IMR-90 (cell line): ENCODE data around the gene KRTAP12-4. TPM values are rescaled to one million over a fixed set of nuclear protein-coding genes. Genes with fewer than 3 reads are reported as not detected.

Experiments
- ATAC-seq: fragments of 200-7000 bp; cut with Tn5 transposase; 2 replicates; pipeline ENCODE4 v1.9.1; 2020; ENCODE audit warnings: low read depth, mild to moderate bottlenecking, moderate library complexity
- BruUV-seq: library from RNA; stranded (reverse); fragments of 400-500 nt; replicated peaks from 2 replicates; lab custom pipeline; 2021; lab: Mats Ljungman, UMichigan
- CTCF ChIA-PET: fragments of 300-600 bp; formaldehyde crosslinking; extraction: SDS; loops from one replicate; lab custom pipeline; 2021; ENCODE audit warnings: antibody characterized with exemption; lab: Yijun Ruan, JAX
- POLR2A ChIA-PET: fragments of 300-600 bp; sonication (Branson Sonifier 250); formaldehyde crosslinking; loops from one replicate; lab custom pipeline; 2022; ENCODE audit warnings: antibody characterized with exemption; ENCODE audit not compliant: unreplicated experiment; lab: Charles Lee
- DNase-seq: peaks from one replicate; pipeline ENCODE4 v3.0.0; 2013
- H2AFZ ChIP-seq: replicated peaks from 2 replicates; pipeline ENCODE3; 2013; ENCODE audit warnings: low read length, mild to moderate bottlenecking; ENCODE audit not compliant: poor library complexity
- H2AK5ac ChIP-seq: 2 replicates; pipeline ENCODE4 v1.6.1; 2013; ENCODE audit warnings: low read depth, low read length, inconsistent platforms
- H2AK9ac ChIP-seq: replicated peaks from 2 replicates; pipeline ENCODE3; 2013; ENCODE audit warnings: mild to moderate bottlenecking, low read depth, low read length, moderate library complexity; ENCODE audit not compliant: poor library complexity
- H2BK120ac ChIP-seq: 2 replicates; pipeline ENCODE4 v1.6.1; 2013; ENCODE audit warnings: low read depth, low read length, inconsistent platforms
- H2BK15ac ChIP-seq: 3 replicates; pipeline ENCODE4 v1.6.1; 2013; ENCODE audit warnings: low read depth, low read length, inconsistent platforms
- H2BK20ac ChIP-seq: 2 replicates; pipeline ENCODE4 v1.6.1; 2013; ENCODE audit warnings: low read depth, mild to moderate bottlenecking, inconsistent platforms, low read length, moderate library complexity
- H2BK5ac ChIP-seq: 2 replicates; pipeline ENCODE4 v1.6.1; 2013; ENCODE audit warnings: mild to moderate bottlenecking, low read depth, low read length, inconsistent platforms; ENCODE audit not compliant: poor library complexity, severe bottlenecking
- H3K14ac ChIP-seq: replicated peaks from 2 replicates; pipeline ENCODE4 v1.6.1; 2013; ENCODE audit warnings: low read depth, low read length, inconsistent platforms
- H3K18ac ChIP-seq: 2 replicates; pipeline ENCODE4 v1.6.1; 2013; ENCODE audit warnings: low read depth, low read length, control low read depth
- H3K23ac ChIP-seq: 2 replicates; pipeline ENCODE4 v1.6.1; 2013; ENCODE audit warnings: low read depth, low read length, inconsistent platforms
- H3K27ac ChIP-seq: 2 replicates; pipeline ENCODE4 v1.5.1; 2013; ENCODE audit warnings: mild to moderate bottlenecking, control low read depth, low read length; ENCODE audit not compliant: insufficient read depth
- H3K27me3 ChIP-seq: 2 replicates; pipeline ENCODE4 v1.6.1; 2013; ENCODE audit warnings: low read length; ENCODE audit not compliant: control insufficient read depth, insufficient read depth
- H3K36me3 ChIP-seq: 2 replicates; pipeline ENCODE4 v1.6.1; 2013; ENCODE audit warnings: low read length, mixed read lengths; ENCODE audit not compliant: control insufficient read depth, insufficient read depth
- H3K4ac ChIP-seq: 2 replicates; pipeline ENCODE4 v1.6.1; 2013; ENCODE audit warnings: low read depth, low read length, inconsistent platforms
- H3K4me1 ChIP-seq: 2 replicates; pipeline ENCODE4 v1.6.1; 2013; ENCODE audit warnings: low read length, mixed read lengths; ENCODE audit not compliant: control insufficient read depth, insufficient read depth
- H3K4me2 ChIP-seq: 2 replicates; pipeline ENCODE4 v1.6.1; 2013; ENCODE audit warnings: low read depth, mild to moderate bottlenecking, control low read depth, low read length, moderate library complexity
- H3K4me3 ChIP-seq: 2 replicates; pipeline ENCODE4 v1.5.1; 2013; ENCODE audit warnings: low read depth, mild to moderate bottlenecking, control low read depth, low read length, moderate library complexity; ENCODE audit not compliant: insufficient read depth
- H3K56ac ChIP-seq: 2 replicates; pipeline ENCODE4 v1.6.1; 2013; ENCODE audit warnings: low read length, inconsistent platforms; ENCODE audit not compliant: insufficient read depth; ENCODE audit errors: extremely low read depth
- H3K79me1 ChIP-seq, 2 experiments: 2 replicates each; pipeline ENCODE4 v1.6.1; 2013; ENCODE audit warnings: low read length in 2 of 2, inconsistent platforms in 1 of 2, low read depth in 1 of 2
- H3K9ac ChIP-seq: 2 replicates; pipeline ENCODE4 v1.6.1; 2013; ENCODE audit warnings: low read depth, low read length, control low read depth
- H3K9me1 ChIP-seq: 2 replicates; pipeline ENCODE4 v1.6.1; 2013; ENCODE audit warnings: low read length, inconsistent platforms; ENCODE audit not compliant: insufficient read depth
- H3K9me3 ChIP-seq: 2 replicates; pipeline ENCODE4 v1.6.1; 2013; ENCODE audit warnings: low read length; ENCODE audit not compliant: control insufficient read depth, insufficient read depth
- H4K20me1 ChIP-seq: 2 replicates; pipeline ENCODE4 v1.6.1; 2013; ENCODE audit warnings: low read length, inconsistent platforms; ENCODE audit not compliant: insufficient read depth
- H4K5ac ChIP-seq: 2 replicates; pipeline ENCODE4 v1.6.1; 2013; ENCODE audit warnings: mild to moderate bottlenecking, low read depth, low read length, control low read depth
- H4K8ac ChIP-seq, 2 experiments: 2 replicates each; pipeline ENCODE4 v1.6.1; 2013; ENCODE audit warnings: low read depth in 2 of 2, low read length in 2 of 2, control low read depth in 1 of 2, inconsistent platforms in 1 of 2
- H4K91ac ChIP-seq: 2 replicates; pipeline ENCODE4 v1.6.1; 2013; ENCODE audit warnings: low read depth, low read length, inconsistent platforms; ENCODE audit not compliant: insufficient read depth
- BHLHE40 ChIP-seq: fragments of 150-350 bp; IDR thresholded peaks from 2 replicates; pipeline ENCODE4 v1.6.1; 2016; ENCODE audit warnings: mild to moderate bottlenecking, low read depth, low read length
- CEBPB ChIP-seq: IDR thresholded peaks from 2 replicates; pipeline ENCODE4 v1.6.1; 2012; ENCODE audit warnings: low read depth, low read length, improper control_type of control experiment
- CHD1 ChIP-seq: IDR thresholded peaks from 2 replicates; pipeline ENCODE4 v1.6.1; 2012; ENCODE audit warnings: low read depth, low read length, improper control_type of control experiment
- CTCF ChIP-seq: conservative IDR thresholded peaks from 2 replicates; pipeline ENCODE4 v1.5.1; 2012; ENCODE audit warnings: mild to moderate bottlenecking, low read depth, low read length, improper control_type of control experiment
- ELK1 ChIP-seq: fragments of 150-350 bp; IDR thresholded peaks from 2 replicates; pipeline ENCODE4 v1.6.1; 2016; ENCODE audit warnings: low read depth, mild to moderate bottlenecking, low read length, moderate library complexity, borderline replicate concordance
- FOS ChIP-seq: fragments of 150-350 bp; IDR thresholded peaks from 2 replicates; pipeline ENCODE4 v1.6.1; 2016; ENCODE audit warnings: low read depth, low read length
- MAFK ChIP-seq: IDR thresholded peaks from 2 replicates; pipeline ENCODE4 v1.6.1; 2012; ENCODE audit warnings: low read depth, low read length, improper control_type of control experiment
- MAZ ChIP-seq: IDR thresholded peaks from 2 replicates; pipeline ENCODE4 v1.6.1; 2012; ENCODE audit warnings: low read depth, mild to moderate bottlenecking, low read length, improper control_type of control experiment, moderate library complexity, borderline replicate concordance
- MXI1 ChIP-seq: IDR thresholded peaks from 2 replicates; pipeline ENCODE4 v1.6.1; 2012; ENCODE audit warnings: low read depth, mild to moderate bottlenecking, low read length, moderate library complexity, borderline replicate concordance
- NFE2L2 ChIP-seq: fragments of 150-350 bp; IDR thresholded peaks from 2 replicates; pipeline ENCODE4 v1.6.1; 2016; ENCODE audit warnings: low read depth, mild to moderate bottlenecking, low read length
- POLR2A ChIP-seq: IDR thresholded peaks from 2 replicates; pipeline ENCODE4 v1.6.1; 2012; ENCODE audit warnings: mild to moderate bottlenecking, low read depth, low read length
- RAD21 ChIP-seq: IDR thresholded peaks from 2 replicates; pipeline ENCODE4 v1.6.1; 2012; ENCODE audit warnings: low read length, improper control_type of control experiment
- RCOR1 ChIP-seq: IDR thresholded peaks from 2 replicates; pipeline ENCODE4 v1.6.1; 2012; ENCODE audit warnings: mild to moderate bottlenecking, low read length, improper control_type of control experiment; ENCODE audit not compliant: insufficient replicate concordance
- RFX5 ChIP-seq: IDR thresholded peaks from 2 replicates; pipeline ENCODE4 v1.8.0; 2012; ENCODE audit warnings: low read depth, mild to moderate bottlenecking, low read length, moderate library complexity
- SMC3 ChIP-seq: fragments of 150-350 bp; IDR thresholded peaks from 2 replicates; pipeline ENCODE4 v1.6.1; 2016; ENCODE audit warnings: low read depth, mild to moderate bottlenecking, antibody characterized with exemption, low read length, moderate library complexity
- USF2 ChIP-seq: fragments of 150-350 bp; IDR thresholded peaks from 2 replicates; pipeline ENCODE4 v1.6.1; 2017; ENCODE audit warnings: mild to moderate bottlenecking, antibody characterized with exemption, low read length, low read depth
- WGBS, 2 experiments: methylation state at CpG; one replicate each; pipeline versions ENCODE4 v1.1.5 to v1.1.7; 2013; ENCODE audit warnings: missing lambda C conversion rate in 2 of 2; ENCODE audit not compliant: insufficient read length in 1 of 2; ENCODE audit errors: extremely low coverage in 2 of 2; 5-methylcytosine and 5-hydroxymethylcytosine counted together
- dilution Hi-C: fragments of 300-500 bp; cut with HindIII; formaldehyde crosslinking; loops from one replicate; pipeline ENCODE4 v1.14.3; 2018; ENCODE audit warnings: low sequenced_read_pairs; ENCODE audit not compliant: unreplicated experiment
- in situ Hi-C: fragments of 300-500 bp; cut with MboI; formaldehyde crosslinking; loops from 3 replicates; pipeline ENCODE4 v1.14.3; 2019; ENCODE audit warnings: low sequenced_read_pairs, inconsistent platforms, mixed read lengths
- intact Hi-C: fragments of 100-400 bp; cut with micrococcal nuclease; formaldehyde crosslinking; loops from 2 replicates; pipeline ENCODE4 v1.10.0; 2022
- polyA plus RNA-seq, 3 experiments: library from polyadenylated mRNA; depleted of rRNA; stranded (reverse); fragments of >200 nt; gene quantifications; 2 replicates each; pipeline ENCODE4 v1.2.3, GENCODE V29; 2012; ENCODE audit warnings: low replicate concordance in 1 of 3
- total RNA-seq: library from RNA; depleted of rRNA; stranded (reverse); fragments of >200 nt; gene quantifications from 2 replicates; pipeline ENCODE4 v1.2.3, GENCODE V29; 2012

Gene KRTAP12-4
- total and polyA plus RNA-seq, 2 of the 4 experiments (the other 2 are of a cell fraction) = not detected

GRCh38 chr21:44691686-44692085 is 37.2 kb upstream of the KRTAP12-4 start:
- H3K27ac ChIP-seq = no peak overlapping the region
- H3K4me2 ChIP-seq = no peak overlapping the region
- in situ Hi-C loops (no loop called here), intact Hi-C loops (no loop called here), dilution Hi-C loops (no loop called here)
- no peaks in the 10 kb centered on the region for H3K9me1 ChIP-seq
- no peak overlapping the region for H2BK120ac ChIP-seq
- ChIA-PET CTCF (no interaction called here), POLR2A (no interaction called here)
- peaks cover 21% of the 10 kb centered on the region for H3K27me3 ChIP-seq
- WGBS, 2 experiments = no CpG with 5 or more reads among the region's 2 CpGs
- H3K18ac ChIP-seq = no peak overlapping the region
- H2BK5ac ChIP-seq = no peak overlapping the region
- H3K36me3 ChIP-seq = no peaks in the 10 kb centered on the region
- H2AK9ac ChIP-seq = no peak overlapping the region
- no peaks in the 10 kb centered on the region; the same call in 1 of the 2 replicates for H3K9me3 ChIP-seq
- no peak overlapping the region for H3K9ac ChIP-seq
- H3K23ac ChIP-seq = no peak overlapping the region
- no peak overlapping the region for H3K4me3 ChIP-seq
- no peak overlapping the region for H3K14ac ChIP-seq
- H3K4ac ChIP-seq = no peak overlapping the region
- no peak overlapping the region for H3K56ac ChIP-seq
- no peaks in the 10 kb centered on the region for H3K79me1 ChIP-seq
- H4K20me1 ChIP-seq = no peaks in the 10 kb centered on the region
- no peak overlapping the region for H2BK15ac ChIP-seq
- BruUV-seq = no TSS peak
- no peak overlapping the region for H2AK5ac ChIP-seq
- ATAC-seq (no peak), DNase-seq (no peak)
- no peak overlapping the region for H4K5ac ChIP-seq
- no peaks in the 10 kb centered on the region for H3K4me1 ChIP-seq
- TF ChIP-seq CEBPB = no peak
- no peak for TF ChIP-seq RAD21
- TF ChIP-seq MAFK = no peak
- TF ChIP-seq CTCF = no peak
- TF ChIP-seq FOS = no peak
- no peak for TF ChIP-seq CHD1
- no peak for TF ChIP-seq NFE2L2
- TF ChIP-seq SMC3 = no peak
- TF ChIP-seq ELK1 = no peak
- no peak for TF ChIP-seq BHLHE40
- no peak for TF ChIP-seq USF2
- no peak for TF ChIP-seq MAZ
- TF ChIP-seq RFX5 = no peak
- TF ChIP-seq RCOR1 = no peak
- no peak for TF ChIP-seq MXI1
- no peak for TF ChIP-seq POLR2A
- no peak overlapping the region for H2AFZ ChIP-seq
- H4K91ac ChIP-seq = no peak overlapping the region
- no peak overlapping the region for H4K8ac ChIP-seq
- no peak overlapping the region for H2BK20ac ChIP-seq
